Stimulated activated CD8-positive, alpha-beta memory T cell treated with anti-CD3 and anti-CD28 coated beads, Interleukin-7, amount 100 ng/mL, for 48 hours (primary cell): Measurements from ENCODE around the gene GXYLT1.
"Not testable (repeated sequence)": the region's sequence is repeated elsewhere in the genome, so short reads cannot be mapped to it uniquely, and the experiment has no call there.

Experiments used
- DNase-seq, 2 donors: peaks; one replicate each; pipeline ENCODE4 v3.0.0-alpha.2; 2020; ENCODE audit warnings: low read depth in 1 of 2; ENCODE audit errors: extremely low read depth in 1 of 2

Gene GXYLT1, protein sequence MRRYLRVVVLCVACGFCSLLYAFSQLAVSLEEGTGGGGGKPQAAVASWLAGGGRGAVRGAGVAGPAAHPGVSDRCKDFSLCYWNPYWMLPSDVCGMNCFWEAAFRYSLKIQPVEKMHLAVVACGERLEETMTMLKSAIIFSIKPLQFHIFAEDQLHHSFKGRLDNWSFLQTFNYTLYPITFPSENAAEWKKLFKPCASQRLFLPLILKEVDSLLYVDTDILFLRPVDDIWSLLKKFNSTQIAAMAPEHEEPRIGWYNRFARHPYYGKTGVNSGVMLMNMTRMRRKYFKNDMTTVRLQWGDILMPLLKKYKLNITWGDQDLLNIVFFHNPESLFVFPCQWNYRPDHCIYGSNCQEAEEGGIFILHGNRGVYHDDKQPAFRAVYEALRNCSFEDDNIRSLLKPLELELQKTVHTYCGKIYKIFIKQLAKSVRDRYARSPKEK

DNA sequence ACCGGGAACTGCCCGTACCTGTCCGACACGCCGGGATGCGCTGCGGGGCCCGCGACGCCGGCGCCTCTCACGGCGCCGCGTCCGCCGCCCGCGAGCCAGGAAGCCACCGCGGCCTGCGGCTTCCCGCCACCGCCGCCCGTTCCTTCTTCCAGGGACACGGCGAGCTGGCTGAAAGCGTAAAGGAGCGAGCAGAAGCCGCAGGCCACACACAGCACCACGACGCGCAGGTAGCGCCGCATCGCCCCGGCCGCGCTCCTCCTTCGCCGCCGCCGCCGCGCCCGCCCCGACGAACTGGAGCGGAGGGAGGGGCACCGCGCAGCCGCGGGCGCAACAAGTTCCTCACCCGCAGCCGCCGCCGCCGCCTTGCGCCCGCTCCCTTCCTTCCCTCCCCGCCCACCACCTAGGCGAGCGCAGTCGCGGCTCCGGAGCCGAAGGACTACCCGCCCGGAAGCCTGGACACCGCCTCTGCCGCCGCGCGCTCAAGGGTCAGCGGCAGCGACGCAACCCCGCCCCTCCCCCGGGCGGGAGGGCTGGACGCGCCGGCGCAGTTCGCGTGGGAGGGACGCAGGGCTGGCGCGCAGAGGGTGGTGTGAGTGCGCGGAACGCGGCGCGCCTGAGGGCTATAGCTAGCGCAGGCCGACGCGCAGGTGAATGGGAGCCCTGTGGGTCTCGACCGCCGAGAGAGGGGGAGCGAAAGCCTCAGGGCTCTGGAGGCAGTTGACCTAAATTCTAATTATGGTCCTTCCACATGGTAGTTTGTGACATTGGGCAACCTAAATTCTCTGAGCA is at the start of gene GXYLT1:
Gene GXYLT1, minus strand, starts transcription at position 467 of the 789 bp plus-strand sequence. Its CDS starts 228 bp downstream, at position 239.
- DNase-seq, result peak; percentile 75 to 78

DNA sequence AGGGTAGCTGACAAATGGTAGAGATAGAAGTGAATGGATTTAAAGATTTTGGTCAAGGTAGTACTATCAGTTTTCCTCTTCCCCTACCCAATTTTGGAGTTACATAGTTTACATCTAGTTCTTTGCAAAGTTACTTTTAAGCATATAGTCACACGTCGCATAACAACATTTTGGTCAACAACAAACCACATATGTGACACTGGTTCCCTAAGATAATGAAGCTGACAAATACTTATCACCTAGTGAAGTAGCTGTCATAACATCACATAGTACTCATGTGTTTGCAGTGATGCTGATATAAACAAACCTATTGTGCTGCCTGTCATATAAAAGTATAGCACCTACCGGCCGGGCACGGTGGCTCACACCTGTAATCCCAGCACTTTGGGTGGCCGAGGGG is 48.0 kb upstream of the GXYLT1 start:
- no peak for DNase-seq

DNA sequence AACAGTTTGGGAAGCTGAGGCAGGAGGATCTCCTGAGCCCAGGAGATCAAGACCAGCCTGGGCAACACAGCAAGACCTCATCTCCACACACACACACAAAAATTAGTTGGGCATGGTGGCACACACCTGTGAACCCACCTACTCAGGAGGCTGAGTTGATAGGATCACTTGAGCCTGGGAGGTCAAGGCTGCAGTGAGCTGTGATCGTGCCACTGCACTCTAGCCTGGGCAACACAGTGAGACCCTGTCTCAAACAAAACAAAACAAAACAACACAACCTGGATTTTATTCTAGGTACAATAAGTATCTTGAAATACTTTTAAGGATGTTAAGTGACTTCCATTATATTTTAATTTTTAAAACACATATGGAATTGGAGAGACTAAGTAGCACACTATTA is 47.6 kb upstream of the GXYLT1 start:
- DNase-seq, result no peak

DNA sequence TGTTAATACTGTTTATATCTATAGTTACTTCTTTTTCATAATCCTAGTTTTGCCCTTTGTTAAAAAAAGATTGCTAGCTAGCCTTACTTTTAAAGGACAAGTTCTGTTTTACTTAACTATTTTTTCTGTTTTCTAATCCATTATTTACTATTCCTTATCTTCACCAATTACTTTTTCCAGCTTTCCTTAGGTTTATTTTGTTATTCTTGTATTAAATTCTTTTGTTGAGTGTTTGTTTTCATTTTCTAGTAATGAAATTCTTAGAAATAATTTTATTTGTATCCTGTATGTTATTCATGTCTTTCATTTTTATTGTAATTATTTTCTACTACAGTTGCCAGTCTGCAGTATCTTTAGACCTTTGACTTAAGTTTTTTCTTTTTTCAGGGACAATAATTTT is 45.7 kb upstream of the GXYLT1 start:
- no peak for DNase-seq

DNA sequence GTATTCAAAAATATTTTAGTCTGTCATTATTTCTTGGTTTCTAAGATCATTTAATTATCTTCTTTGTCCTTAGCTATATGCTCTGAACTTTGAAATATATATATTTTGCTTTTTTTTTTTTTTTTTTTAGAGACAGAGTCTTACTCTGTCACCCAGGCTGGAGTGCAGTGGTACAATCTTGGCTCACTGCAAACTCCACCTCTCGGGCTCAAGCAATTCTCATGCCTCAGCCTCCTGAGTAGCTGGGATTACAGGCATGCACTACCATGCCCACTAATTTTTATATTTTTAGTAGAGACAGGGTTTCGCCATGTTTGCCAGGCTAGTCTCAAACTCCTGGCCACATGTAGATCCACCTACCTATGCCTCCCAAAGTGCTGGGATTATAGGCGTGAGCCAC is 43.6 kb upstream of the GXYLT1 start:
- DNase-seq, result not testable (repeated sequence)

DNA sequence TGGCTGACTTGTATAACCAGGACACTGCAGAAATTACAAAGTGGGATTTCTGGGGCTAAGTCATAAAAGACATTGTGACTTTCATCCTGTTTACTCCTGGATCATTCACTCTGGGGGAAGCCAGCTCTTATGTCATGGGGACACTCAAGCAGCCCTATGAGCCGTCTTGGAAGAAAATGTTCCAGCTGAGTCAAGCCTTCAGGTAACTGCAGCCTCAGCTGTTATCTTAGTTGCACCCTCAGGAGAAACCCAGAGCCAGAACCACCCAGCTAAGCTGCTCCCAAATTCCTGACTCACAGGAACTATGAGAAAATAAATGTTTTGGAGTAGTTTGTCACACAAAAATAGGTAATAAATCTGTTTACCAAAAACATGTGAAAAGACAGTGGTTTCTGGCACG is 43.1 kb upstream of the GXYLT1 start:
- no peak for DNase-seq

DNA sequence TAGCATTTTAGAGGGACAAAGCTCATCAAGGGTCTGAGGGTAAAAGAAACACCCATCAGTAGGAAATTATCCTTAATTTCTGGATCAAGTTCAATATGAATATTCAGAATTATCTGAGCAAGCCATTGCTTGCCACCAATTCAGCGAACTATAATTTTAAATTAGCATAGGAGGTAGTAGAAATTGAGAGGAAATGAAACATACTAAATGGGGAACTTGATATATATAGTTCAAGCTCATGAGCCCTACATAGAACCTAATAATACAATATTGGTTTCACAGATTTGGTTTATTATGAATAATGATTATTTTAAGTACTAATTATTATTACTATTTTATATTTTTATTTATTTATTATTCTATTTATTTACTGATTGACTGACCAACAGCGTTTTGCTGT is 42.1 kb upstream of the GXYLT1 start:
- no peak for DNase-seq

DNA sequence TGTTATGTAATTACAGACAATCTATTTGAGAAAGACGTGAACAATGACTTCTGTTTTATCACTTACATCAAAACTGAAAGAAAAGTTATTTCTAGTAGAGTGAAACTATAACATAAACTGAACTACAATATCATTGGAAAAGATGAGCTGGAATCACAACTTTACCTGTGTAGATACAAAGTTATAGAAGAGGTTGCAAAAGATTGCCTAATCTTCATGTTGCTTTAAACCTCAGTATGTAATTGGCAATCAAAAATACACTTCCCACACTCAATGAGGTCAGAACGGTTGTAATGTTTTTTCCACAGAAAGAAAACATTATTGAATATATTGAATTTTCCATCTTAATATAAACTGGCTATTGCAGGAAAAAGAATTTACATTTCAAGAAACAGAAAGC is 37.7 kb upstream of the GXYLT1 start:
- no peak for DNase-seq

DNA sequence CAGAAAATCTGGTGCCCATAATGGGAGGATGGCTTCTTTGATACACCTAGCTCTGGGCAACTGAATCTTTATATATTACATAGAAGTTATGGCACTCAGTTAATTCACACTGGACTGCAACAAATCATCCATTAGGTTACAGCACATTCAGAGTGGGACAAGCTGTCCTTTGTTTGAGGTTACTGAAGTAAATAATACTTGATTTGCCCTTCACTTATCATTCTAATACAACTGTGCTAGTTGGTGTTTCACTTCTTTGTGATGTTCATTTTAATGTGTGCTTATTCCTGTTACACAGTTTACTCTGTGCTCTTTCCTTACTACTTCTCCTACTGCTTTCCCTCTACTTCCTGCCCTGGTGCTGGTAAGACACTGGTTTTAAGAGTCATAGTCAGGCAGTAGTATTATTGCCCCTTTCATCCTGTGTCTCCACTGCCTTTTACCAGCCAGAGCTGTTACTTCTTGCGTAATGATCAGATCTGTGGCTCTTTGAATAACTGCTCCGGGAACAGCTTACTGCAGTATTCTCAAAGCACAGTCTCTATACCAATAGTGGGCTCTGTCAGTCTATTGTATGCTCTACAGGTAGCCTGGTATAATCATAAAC is 36.4 kb upstream of the GXYLT1 start:
- no peak for DNase-seq

DNA sequence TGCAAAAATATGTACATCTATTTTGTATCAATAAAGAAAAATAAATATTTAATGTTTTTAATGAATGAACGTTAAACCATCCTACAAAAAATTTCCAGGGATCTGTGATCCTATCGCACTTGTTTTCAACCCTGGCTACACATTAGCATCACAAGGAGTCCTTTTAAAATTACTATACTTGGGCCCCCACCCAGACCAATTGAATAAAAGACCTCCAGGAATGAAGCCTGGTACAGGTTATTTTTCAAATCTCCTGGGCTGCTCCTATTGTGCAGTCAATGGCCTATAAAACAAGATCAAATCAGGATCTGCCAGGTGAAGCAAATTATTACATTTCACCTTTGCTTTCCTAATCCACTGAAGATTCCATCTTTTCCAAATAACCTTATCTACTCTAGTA is 33.4 kb upstream of the GXYLT1 start:
- DNase-seq, result no peak

DNA sequence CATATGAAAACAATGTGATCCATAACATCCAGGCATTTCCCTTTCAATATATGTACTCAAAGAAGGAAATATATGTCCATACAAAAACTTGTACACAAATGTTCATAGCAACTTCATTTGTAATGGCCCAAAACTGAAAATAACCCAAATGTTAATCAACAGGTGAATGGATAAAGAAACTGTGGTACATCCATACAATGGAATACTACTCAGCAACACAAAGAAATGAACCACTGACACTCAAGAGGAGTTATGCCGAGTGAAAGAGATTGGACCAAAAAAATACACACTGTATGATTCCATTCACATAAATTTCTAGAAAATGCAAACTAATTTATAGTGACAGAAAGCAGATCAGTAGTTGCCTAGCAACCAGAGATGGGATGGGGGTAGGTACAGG is 30.3 kb upstream of the GXYLT1 start:
- DNase-seq, result no peak

DNA sequence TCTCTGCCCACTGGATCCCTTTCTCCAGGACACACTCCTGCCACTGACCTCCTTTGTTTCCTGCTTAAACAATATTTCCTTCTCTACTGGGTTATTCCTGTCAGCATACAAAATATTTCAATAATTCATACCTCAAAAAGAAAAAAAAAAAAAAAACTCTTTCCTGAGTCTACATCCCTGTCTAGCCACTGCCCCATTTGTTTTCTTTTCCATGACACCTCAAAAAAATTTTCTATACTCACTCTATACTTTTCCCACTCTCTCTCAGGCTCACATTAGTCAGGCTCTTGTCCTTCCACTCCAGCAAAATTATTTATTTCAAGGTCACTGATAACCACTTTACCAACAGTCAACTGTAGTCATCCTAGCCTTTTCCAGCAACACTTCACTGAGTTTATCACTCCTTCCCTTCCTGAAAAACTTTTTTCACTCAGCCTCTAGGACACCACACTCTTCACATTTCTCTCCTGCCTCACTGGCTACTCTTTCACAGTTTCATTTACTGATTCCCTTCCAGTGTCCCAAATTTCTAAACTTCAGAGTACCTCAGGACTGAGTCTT is 29.4 kb upstream of the GXYLT1 start:
- no peak for DNase-seq

DNA sequence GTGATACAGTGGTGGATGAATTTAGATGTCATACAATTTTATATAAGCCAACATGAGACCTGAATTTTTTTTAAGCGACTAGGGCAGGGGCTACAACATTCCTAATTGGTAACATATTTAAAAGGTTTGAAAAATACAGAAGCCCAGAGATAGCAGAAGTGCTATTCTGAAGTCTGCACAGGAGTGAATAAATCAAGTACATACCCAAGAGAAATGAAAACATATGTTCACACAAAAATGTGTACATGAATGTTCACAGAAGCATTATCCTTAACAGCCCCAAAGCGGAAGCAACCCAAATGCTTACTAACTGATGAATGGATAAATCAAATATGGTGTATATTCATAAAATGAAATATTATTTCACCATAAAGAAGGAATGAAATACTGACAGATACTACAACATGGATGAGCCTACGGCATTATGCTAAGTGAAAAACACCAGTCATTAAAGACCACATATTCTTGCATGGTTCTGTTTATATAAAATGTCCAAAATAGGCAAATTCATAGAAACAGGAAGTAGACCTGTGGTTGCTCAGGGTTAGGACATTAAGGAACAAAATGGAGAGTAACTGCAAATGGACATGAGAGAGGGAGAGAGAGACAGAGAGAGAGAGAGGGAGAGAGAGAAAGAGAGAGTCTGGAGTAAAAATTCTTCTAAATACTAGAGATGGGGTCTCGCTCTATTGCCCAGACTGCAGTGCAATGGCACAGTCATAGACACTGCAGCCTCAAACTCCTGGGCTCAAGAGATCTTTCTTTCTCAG is 28.0 kb upstream of the GXYLT1 start:
- no peak for DNase-seq

DNA sequence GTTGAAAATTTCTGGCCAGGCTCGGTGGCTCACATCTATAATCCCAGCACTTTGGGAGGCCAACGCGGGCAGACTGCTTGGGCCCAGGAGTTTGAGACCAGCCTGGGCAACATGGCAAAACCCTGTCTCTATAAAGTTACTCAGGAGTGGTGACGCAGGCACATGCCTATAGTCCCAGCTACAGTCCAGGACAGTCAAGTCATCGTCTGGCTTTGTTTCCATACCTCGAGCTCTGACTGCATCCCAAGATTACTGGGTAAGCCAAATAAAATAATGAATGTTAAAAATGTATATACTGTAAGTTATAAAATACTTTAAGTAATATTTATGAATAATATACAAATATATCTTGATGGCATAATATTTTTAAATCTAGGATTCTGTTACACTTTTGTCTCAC is 23.0 kb upstream of the GXYLT1 start:
- no peak for DNase-seq

DNA sequence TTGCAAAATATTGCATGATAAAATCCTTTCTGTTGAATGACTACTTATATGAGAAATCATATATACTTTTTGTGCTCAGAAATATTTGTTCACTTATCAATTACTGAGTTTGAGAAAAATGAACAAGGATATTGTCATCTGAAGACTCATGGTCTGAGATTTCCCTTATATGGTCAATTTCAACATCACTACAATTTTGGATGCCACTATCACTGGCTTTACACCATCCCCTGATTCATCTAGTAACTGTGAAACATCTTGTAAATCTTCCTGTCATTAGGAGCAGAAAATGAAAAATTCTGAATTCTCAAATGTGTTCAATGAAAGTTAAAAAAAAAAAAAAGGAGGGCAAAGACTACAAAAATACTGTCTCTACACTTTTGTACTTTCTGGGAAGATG is 21.8 kb upstream of the GXYLT1 start:
- no peak for DNase-seq

DNA sequence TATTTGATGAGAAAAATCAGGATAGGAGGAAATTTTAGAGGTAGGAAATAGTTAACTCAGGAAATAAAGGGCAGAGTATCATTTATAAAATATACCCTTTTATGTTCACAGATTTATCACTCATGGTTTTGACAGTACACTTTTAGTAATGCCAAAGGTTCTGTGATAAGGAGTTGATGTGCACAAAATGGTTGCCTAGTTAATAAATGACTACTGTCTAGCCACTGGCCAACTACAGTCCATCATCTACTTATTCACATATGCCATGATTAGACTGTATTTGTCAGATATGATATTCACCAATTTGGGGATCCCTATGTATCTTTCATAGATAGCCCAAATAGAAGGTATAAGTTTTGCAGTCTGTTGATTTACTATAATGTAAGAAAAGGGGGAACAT is 19.2 kb upstream of the GXYLT1 start:
- no peak for DNase-seq

DNA sequence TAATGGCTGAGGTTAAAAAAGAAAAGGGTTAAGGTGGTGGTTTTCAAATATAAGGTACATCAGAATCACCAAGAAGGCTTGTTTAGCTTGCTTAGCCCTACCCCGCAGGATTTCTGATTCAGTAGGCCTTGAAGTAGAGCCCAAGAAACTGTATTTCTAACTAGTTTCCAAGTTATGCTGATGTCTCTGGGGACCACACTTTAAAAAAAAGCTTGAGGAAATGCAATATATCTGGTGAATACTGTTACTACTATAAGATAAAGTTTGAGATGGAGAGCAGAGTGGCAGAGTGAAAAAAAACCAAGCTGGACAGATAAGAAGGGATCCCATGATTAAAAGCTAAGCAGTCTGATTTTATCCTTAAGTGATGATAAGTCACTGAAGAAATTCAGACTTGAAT is 18.3 kb upstream of the GXYLT1 start:
- no peak for DNase-seq

DNA sequence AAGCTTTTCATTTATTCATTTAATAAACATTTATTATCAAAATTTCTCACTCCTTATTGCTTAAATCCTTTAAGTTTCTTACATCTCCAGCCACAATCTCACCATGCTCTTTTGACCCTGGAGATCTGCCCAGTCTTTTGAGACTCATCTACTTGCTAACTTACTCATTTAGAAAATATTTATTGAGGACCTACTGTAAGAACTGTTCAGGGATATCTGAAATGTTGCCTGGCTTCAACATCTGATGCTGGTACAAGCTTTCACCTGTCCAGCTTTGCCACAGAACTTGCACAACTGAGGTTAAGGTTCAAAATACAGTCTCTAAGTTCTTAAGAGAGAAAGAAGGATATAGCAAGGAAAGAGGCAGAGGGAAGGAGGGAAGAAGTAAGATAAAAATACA is 17.5 kb upstream of the GXYLT1 start:
- DNase-seq, result no peak

DNA sequence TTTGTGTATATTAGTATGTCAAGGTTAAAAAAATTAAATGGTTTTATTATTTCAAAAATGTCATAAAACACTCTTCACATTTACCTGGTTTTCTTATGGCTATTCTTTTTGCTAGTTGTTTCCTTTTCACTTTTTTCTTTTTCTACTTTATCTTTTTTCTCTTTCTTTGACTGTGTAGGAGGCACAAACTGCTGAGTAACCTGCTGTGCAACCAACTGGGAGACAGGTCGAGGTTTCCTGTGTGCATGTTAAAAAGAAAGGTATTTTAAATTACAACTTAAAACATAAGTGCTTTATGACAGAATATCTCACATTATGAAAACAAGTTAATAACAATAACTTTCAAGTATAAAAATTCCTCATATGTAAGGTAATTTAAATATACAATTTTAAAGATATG is 16.9 kb upstream of the GXYLT1 start:
- DNase-seq, result no peak

DNA sequence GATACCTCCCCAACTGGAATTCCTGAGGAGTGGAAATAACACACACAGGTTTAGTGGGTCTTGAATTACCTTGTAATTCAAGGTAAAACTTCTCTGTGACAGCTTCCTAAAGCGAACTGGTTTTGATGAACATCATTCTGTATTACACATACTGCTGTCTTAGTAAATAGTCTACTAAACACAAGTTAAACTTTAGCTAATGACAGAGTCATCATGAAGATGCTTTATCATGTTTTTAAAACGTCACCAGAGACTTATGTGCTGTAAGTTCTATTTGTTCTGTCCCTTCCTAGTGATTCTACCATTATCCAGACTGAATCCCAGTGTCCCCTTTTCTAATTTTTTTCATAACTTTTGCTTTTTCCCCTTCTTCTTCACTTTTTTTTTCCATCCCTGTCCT is 11.6 kb upstream of the GXYLT1 start:
- DNase-seq, result no peak
